SJSA1 (cell line): ENCODE measurements around the gene MBNL1. TPM values are rescaled to one million over a fixed set of nuclear protein-coding genes. Genes with fewer than 3 reads are reported as not detected.

ENCODE experiments used
- DNase-seq, 2 experiments: peaks; one replicate each; pipeline ENCODE4 v3.0.0-alpha.2; 2015 to 2020; ENCODE audit warnings: low spot score in 2 of 2, low read depth in 1 of 2
- H3K27ac ChIP-seq: fragments of 250-450 bp; sonication (Bioruptor Pico); 2 replicates; pipeline ENCODE4 v1.5.1; 2020; ENCODE audit warnings: mild to moderate bottlenecking, moderate library complexity
- H3K27me3 ChIP-seq: fragments of 250-450 bp; sonication (Bioruptor Pico); replicated peaks from 2 replicates; pipeline ENCODE4 v1.5.1; 2020; ENCODE audit warnings: mild to moderate bottlenecking, moderate library complexity
- H3K36me3 ChIP-seq: fragments of 250-450 bp; sonication (Bioruptor Pico); 2 replicates; pipeline ENCODE4 v1.5.1; 2020; ENCODE audit warnings: mild to moderate bottlenecking
- H3K4me1 ChIP-seq: fragments of 250-450 bp; sonication (Bioruptor Pico); replicated peaks from 2 replicates; pipeline ENCODE4 v1.6.1; 2021; ENCODE audit warnings: mild to moderate bottlenecking
- H3K4me3 ChIP-seq: fragments of 250-450 bp; sonication (Bioruptor Pico); 2 replicates; pipeline ENCODE4 v1.5.1; 2020; ENCODE audit warnings: mild to moderate bottlenecking
- H3K9me3 ChIP-seq: fragments of 250-450 bp; sonication (Bioruptor Pico); replicated peaks from 2 replicates; pipeline ENCODE4 v1.5.1; 2020; ENCODE audit warnings: mild to moderate bottlenecking
- total RNA-seq: library from RNA; depleted of rRNA; stranded (reverse); fragments of >200 nt; shearing (Covaris generic); gene quantifications from 2 replicates; pipeline ENCODE4 v1.2.3, GENCODE V29; 2014

MBNL1 gene
- total RNA-seq, 1 experiment from 2014 or later, result 317 TPM

DNA sequence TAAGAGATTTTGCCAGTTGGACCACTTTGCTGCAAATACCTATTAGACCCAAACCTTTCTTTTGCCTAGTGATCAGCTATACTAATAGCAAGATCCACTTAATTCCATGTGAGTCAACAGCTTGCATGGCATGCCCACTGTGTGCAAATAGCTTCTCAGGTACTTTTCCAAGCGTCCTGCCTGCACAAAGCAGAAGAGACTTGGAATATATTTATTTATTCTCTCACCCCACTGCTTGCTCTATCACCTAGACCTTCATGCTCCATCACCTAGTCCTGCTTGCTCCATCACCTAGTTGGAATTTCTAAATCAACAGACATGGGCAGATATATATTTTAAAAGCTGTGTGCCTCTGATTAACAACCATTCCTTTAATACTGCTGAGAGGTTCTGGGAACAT, 47.6 kb downstream of the MBNL1 start:
- Histone ChIP-seq H3K4me1 (peaks cover 45% of the 10 kb centered on the region), H3K4me3 (no peak overlapping the region), H3K36me3 (peaks cover 27% of the 10 kb centered on the region), H3K27ac (no peak overlapping the region), H3K27me3 (no peaks in the 10 kb centered on the region), H3K9me3 (no peaks in the 10 kb centered on the region)
- DNase-seq, result no peak

DNA sequence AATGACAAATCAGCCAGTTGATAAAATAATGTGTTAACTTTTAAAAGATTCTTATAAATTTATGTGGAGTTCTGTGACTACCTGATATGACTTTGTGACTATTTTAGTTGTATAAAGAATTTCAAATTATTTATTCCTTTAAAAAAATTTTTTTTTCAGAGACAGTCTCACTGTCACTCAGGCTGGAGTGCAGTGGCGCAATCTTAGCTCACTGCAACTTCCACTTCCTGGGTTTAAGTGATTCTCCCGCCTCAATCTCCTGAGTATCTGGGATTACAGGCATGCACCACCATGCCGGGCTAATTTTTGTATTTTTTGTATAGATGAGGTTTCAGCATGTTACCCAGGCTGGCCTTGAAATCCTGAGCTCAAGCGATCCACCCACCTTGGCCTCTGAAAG, 48.5 kb downstream of the MBNL1 start:
- Histone ChIP-seq H3K27me3 (no peaks in the 10 kb centered on the region), H3K27ac (0 out of 2 replicates have a peak overlapping the region, but pooled peaks have one; percentile 58), H3K4me1 (peaks cover 48% of the 10 kb centered on the region), H3K36me3 (peaks cover 27% of the 10 kb centered on the region), H3K9me3 (no peaks in the 10 kb centered on the region), H3K4me3 (no peak overlapping the region)
- DNase-seq, result no peak

DNA sequence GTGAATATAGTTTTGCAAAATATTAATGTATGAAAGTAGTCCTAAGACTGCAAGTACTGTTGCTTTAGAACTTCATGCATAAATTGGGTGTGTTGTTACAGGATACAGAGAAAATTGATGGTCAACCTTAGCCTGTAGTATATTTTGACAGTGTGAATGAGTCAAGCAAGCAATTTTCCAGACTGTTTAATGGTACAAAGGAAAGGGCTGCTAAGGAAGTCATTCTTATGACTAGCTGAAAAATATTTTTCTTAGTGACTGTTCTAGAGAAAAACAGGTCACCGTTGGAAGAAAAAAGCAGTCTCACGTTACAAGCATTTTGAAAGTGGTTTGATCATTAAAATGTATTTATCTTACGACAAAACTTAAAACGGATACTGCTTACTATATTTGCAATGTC, 49.2 kb downstream of the MBNL1 start:
- Histone ChIP-seq H3K4me3 (no peak overlapping the region), H3K9me3 (no peaks in the 10 kb centered on the region), H3K36me3 (peaks cover 24% of the 10 kb centered on the region), H3K27me3 (no peaks in the 10 kb centered on the region), H3K27ac (peak overlapping the region; percentile 58), H3K4me1 (peaks cover 51% of the 10 kb centered on the region)
- peak in 1 of 2 experiments; percentile 52 for DNase-seq

DNA sequence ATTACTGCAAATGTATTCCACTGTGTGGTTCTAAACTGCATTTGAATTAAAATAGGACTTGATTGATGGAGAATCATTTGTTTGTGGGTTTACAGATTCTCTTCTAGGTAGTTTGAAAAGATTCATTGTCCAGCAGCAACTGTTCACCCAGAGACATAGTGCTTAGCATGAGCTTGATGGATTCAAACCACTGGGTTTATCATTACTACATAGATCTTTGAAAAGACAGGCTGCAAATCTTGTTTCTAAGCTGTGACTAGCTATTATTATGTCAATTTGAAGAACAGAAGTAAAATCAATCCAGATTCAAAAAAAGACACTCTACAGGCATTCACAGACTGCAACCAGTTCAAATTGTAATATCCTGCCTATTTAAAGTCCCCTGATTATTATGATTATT, 49.8 kb downstream of the MBNL1 start:
- peaks cover 52% of the 10 kb centered on the region for H3K4me1 ChIP-seq
- DNase-seq, result no peak
- H3K9me3 ChIP-seq, result no peaks in the 10 kb centered on the region
- peaks cover 25% of the 10 kb centered on the region for H3K36me3 ChIP-seq
- H3K4me3 ChIP-seq, result no peak overlapping the region
- no peaks in the 10 kb centered on the region for H3K27me3 ChIP-seq
- H3K27ac ChIP-seq, result peak overlapping the region; percentile 58

DNA sequence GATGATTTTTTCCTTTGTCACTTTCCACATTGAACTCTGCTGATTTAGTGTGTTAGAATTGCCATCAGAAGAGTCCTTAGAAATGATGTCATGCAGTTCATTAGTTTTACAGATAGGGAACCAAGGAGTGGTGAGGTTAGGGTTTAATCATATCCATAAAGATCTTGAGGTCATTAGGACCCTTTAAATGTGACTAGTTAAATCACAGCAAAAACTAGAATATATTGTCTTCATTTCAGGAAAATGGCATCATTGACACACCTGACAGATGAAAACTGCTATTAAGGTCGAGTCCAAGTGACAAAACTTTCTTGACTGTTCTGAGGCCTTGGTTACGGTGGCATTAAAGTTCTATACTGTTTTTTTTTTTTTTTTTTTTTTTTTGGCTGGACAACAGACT, 50.5 kb downstream of the MBNL1 start:
- no peak overlapping the region for H3K4me3 ChIP-seq
- H3K36me3 ChIP-seq, result peaks cover 32% of the 10 kb centered on the region
- no peak for DNase-seq
- peaks cover 55% of the 10 kb centered on the region for H3K4me1 ChIP-seq
- peak overlapping the region; percentile 58; the same call in 1 of the 2 replicates for H3K27ac ChIP-seq
- no peaks in the 10 kb centered on the region for H3K9me3 ChIP-seq
- no peaks in the 10 kb centered on the region for H3K27me3 ChIP-seq

DNA sequence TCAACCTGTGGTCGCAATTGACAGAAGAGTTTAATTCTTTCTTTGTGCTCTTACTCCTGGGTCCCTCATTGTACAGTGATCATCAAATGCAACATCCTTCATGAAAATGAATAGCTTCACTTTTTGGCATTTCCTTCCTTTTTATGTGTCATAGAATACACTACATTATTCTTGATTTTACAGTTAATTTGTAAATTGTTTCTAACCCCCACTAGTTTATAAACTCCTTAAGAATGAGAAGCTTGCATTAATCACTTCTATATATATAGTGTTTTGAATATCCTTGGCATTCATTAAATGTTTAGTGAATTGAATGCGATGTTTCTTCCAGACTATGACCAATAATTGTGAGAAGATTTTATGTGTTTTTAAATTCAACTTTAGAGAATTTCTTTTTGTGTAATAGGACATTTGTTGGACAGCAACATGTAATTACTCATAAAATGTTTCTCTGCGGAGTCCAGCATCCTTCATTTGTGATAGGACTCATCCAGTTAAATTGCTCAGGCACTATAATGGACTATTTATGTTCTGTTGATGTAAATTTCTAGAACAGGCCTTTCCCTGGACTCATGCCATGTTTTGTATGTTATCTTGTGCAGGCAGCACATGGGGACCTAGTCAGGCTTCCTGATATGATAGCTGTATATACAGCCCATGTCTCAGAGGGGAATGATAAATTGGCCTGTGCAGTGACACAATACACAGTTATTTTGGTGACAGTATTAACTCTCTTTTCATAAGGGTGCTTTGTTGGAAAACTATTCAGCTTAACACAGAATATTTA, 51.3 kb downstream of the MBNL1 start:
- Histone ChIP-seq H3K9me3 (no peaks in the 10 kb centered on the region), H3K27ac (peak overlapping the region; percentile 29; the same call in 1 of the 2 replicates), H3K4me1 (peaks cover 53% of the 10 kb centered on the region), H3K27me3 (no peaks in the 10 kb centered on the region), H3K4me3 (no peak overlapping the region), H3K36me3 (peaks cover 27% of the 10 kb centered on the region)
- DNase-seq, result no peak

DNA sequence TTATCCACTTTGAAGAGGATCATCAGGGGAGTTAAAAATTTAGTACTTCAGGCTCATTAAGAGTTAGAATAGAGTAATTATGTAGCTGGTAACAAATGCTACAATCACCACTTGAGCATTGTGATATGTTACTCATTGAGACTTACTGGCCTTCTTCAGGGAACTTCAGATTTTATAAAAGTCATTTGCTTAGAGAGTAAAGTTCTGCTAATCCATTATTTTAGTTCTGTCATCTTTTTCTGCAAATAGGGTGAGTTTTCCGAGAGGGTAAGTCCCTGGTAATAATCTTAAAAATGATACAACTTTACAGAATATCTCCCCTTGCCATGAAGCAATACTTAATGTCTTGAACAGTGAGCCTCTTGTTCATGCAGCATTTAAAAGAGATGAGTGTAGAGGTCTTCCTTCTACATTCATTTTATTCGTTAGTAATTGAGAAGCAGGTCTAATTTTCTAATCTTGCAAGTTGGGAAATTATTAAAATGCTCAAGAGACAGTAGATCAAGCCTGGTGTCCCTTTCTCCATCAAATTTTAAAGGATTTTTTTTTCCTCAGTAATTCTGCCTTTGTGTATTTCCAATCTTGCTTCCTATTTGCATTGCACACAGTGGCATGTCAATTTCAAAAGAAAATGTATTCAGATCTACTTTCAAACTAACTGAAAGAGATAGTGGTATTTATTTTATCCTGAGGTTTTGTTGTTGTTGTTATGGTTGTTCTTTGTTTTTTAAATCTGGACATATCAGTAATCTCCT, 52.6 kb downstream of the MBNL1 start:
- H3K36me3 ChIP-seq, result peaks cover 33% of the 10 kb centered on the region
- peaks cover 50% of the 10 kb centered on the region for H3K4me1 ChIP-seq
- H3K27ac ChIP-seq, result no peak overlapping the region

DNA sequence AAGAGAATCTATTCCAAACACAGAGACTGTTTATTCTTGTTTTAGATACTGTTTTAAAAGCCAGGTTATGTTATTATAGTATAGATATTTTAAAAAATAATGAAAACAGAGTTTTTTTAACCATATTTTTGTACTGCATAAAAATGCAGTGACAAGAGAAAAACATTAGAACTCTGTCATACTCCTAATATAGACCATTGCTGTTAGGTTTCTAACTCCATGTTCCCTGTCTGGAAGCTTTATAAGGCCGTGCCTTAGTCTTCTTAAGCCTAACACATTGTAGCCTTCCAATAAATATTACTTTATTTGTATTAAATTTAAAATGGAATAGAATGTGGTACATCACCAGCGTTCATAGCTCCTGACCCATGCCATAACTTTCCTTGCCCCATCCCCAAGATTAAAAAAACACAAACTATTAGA, 53.2 kb downstream of the MBNL1 start:
- Histone ChIP-seq H3K4me3 (no peak overlapping the region), H3K9me3 (no peaks in the 10 kb centered on the region), H3K4me1 (peaks cover 47% of the 10 kb centered on the region), H3K27ac (no peak overlapping the region), H3K36me3 (peaks cover 33% of the 10 kb centered on the region), H3K27me3 (no peaks in the 10 kb centered on the region)
- DNase-seq, result no peak

More for the DNA sequence above, 52.6 kb downstream of the MBNL1 start:
- Histone ChIP-seq H3K9me3 (no peaks in the 10 kb centered on the region), H3K4me3 (no peak overlapping the region), H3K27me3 (no peaks in the 10 kb centered on the region)
- no peak for DNase-seq

DNA sequence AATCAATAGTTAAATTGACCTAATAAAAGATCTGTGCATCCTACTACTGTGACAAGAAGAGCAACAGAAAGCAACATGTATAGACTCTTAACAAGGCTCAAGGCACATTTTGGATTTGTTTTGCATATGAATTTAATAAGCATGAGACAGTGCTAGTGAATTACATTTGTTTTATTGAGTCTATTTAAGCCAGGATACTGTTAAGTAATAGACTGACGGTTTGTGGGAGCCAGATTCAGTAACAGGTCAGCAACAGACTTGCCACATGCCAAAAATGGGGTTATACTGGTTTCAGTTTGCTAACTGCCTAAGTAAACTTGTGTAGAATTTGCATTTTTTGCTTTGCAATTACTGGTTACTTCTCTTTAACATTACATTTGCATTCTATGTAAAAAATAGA, 54.0 kb downstream of the MBNL1 start:
- Histone ChIP-seq H3K27ac (no peak overlapping the region), H3K4me3 (no peak overlapping the region), H3K36me3 (peaks cover 31% of the 10 kb centered on the region), H3K4me1 (peaks cover 40% of the 10 kb centered on the region), H3K27me3 (no peaks in the 10 kb centered on the region), H3K9me3 (no peaks in the 10 kb centered on the region)
- no peak for DNase-seq

DNA sequence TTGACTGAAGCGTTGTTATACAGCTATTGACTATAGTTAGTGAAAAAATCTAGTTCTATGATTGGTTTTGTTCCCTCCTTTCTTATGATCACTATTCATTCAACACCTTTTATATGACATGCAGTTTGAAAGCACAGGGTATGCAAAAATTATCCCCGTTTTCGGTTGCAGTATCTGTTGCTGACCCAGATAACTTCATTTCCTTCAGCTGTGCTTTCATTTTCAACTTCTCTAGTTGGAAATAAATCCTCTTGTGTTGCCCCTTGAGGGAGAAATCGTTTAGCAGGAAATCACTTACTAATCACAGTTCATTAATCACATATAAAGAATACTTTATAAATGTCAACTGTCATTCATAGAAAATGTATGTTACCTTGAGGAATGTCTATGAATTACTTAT, 55.1 kb downstream of the MBNL1 start:
- Histone ChIP-seq H3K4me1 (peaks cover 39% of the 10 kb centered on the region), H3K27me3 (no peaks in the 10 kb centered on the region), H3K27ac (no peak overlapping the region), H3K9me3 (no peaks in the 10 kb centered on the region), H3K4me3 (no peak overlapping the region), H3K36me3 (peaks cover 29% of the 10 kb centered on the region)
- no peak for DNase-seq

DNA sequence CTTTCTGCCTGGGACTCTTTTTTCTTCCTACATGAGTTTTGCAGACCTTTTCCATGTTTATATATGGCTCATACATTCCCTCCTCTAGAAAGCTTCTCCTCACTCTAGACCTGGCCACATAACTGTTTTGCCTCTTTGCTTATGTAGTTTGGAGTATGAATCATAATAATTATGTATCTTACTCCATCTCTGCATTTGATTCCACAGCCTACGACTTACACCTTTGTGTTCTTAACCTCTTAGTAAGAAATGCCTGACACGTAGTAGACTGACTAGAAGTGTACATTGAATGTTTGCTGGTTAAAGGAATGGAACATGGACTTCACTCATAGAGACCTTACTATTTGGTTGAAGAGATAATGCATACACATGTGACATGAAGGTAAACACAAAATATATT, 56.4 kb downstream of the MBNL1 start:
- H3K4me1 ChIP-seq, result peaks cover 37% of the 10 kb centered on the region

DNA sequence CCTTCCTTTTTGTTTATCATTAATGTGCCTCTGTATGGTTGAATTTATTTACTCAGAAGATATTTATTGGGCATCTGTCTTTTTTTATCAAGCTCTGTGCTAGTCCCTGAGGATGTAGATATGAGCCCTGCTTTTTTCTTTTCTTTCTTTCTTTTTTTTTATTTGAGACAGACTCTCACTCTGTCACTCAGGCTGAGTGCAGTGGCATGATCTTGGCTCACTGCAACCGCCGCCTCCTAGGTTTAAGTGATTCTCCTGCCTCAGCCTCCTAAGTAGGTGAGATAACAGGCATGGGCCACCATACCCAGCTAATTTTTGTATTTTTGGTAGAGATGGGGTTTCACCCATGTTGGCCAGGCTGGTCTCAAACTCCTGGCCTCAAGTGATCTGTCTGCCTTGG, 58.5 kb downstream of the MBNL1 start:
- peaks cover 25% of the 10 kb centered on the region for H3K36me3 ChIP-seq
- H3K4me3 ChIP-seq, result no peak overlapping the region
- no peak overlapping the region for H3K27ac ChIP-seq
- H3K4me1 ChIP-seq, result peaks cover 47% of the 10 kb centered on the region
- H3K27me3 ChIP-seq, result no peaks in the 10 kb centered on the region
- H3K9me3 ChIP-seq, result no peaks in the 10 kb centered on the region
- DNase-seq, result no peak

More for the DNA sequence above, 56.4 kb downstream of the MBNL1 start:
- Histone ChIP-seq H3K27me3 (no peaks in the 10 kb centered on the region), H3K36me3 (peaks cover 25% of the 10 kb centered on the region), H3K4me3 (no peak overlapping the region), H3K27ac (no peak overlapping the region), H3K9me3 (no peaks in the 10 kb centered on the region)
- DNase-seq, result no peak

DNA sequence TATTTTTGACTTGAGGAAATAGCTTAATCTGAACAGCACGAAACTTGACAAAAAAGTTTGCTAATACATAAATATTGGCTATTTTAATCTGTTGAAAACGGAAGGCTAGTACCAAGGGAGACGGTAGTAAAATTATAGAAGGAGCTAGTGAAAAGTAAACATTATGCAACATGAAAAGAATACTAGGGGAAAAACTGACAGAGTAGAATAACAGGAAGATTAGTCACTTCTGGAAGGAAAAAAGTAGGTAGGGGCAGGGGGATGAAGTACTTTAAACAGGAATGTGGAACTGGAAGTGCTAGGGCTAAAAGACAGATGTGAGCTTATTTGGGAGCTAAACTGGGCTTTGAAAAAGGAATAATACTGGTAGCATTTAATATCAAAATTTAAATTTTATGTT, 60.1 kb downstream of the MBNL1 start:
- Histone ChIP-seq H3K9me3 (no peaks in the 10 kb centered on the region), H3K4me3 (no peak overlapping the region), H3K36me3 (peaks cover 24% of the 10 kb centered on the region), H3K27me3 (no peaks in the 10 kb centered on the region), H3K4me1 (peaks cover 44% of the 10 kb centered on the region), H3K27ac (peak overlapping the region; percentile 51)
- DNase-seq, result peak in 1 of 2 experiments; percentile 69

DNA sequence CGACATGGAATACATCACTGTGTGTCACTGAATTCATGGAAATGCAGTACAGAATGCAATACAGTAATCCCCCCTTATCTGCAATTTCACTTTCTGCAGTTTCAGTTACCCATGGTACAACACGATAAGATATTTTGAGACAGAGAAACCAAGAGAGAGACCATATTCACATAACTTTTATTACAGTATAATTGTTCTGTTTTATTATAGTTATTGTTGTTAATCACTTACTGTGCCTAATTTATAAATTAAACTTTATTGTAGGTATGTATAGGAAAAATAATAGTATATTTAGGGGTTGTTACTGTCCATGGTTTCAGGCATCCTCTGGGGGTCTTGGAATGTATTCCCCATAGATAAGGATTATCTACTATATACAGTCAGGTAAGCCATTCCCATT, 61.8 kb downstream of the MBNL1 start:
- Histone ChIP-seq H3K27ac (peak overlapping the region; percentile 61), H3K27me3 (no peaks in the 10 kb centered on the region), H3K9me3 (no peaks in the 10 kb centered on the region), H3K4me3 (no peak overlapping the region), H3K36me3 (peaks cover 26% of the 10 kb centered on the region), H3K4me1 (peaks cover 44% of the 10 kb centered on the region)
- no peak for DNase-seq
